SU-DHL-6 (cell line): ENCODE measurements around the gene GRID1.

Experiments used
- H2AFZ ChIP-seq: fragments of 200-600 bp; sonication (generic); 2 replicates; pipeline ENCODE4 v1.6.1; 2014; ENCODE audit warnings: low read depth, mild to moderate bottlenecking, moderate library complexity, mixed read lengths, antibody characterized with exemption, low read length; ENCODE audit not compliant: severe bottlenecking
- H3F3A ChIP-seq: fragments of 200-600 bp; shearing (Covaris generic); 2 replicates; pipeline ENCODE4 v1.6.0; 2016; ENCODE audit warnings: antibody characterized with exemption, mild to moderate bottlenecking; ENCODE audit not compliant: insufficient read depth
- H3K27ac ChIP-seq: fragments of 200-600 bp; sonication (generic); 2 replicates; pipeline ENCODE4 v1.5.1; 2016; ENCODE audit warnings: low read depth, mild to moderate bottlenecking, low read length, moderate library complexity, mixed read lengths
- H3K27me3 ChIP-seq: fragments of 200-600 bp; sonication (generic), shearing (Covaris generic); 2 replicates; pipeline ENCODE4 v1.6.0; 2014; ENCODE audit warnings: mild to moderate bottlenecking, low read length
- H3K36me3 ChIP-seq: fragments of 200-600 bp; sonication (generic); 2 replicates; pipeline ENCODE4 v1.6.1; 2014; ENCODE audit warnings: mild to moderate bottlenecking, low read length, mixed read lengths
- H3K4me2 ChIP-seq: fragments of 300-600, 200-600 bp; shearing (Covaris generic), sonication (generic); 2 replicates; pipeline ENCODE4 v1.6.0; 2014; ENCODE audit warnings: low read length, low read depth, mild to moderate bottlenecking; ENCODE audit not compliant: poor library complexity, severe bottlenecking
- H3K4me3 ChIP-seq: fragments of 200-600 bp; sonication (generic); 2 replicates; pipeline ENCODE4 v1.5.1; 2014; ENCODE audit warnings: antibody characterized with exemption, low read length, mild to moderate bottlenecking, mixed read lengths; ENCODE audit not compliant: insufficient read depth, poor library complexity, severe bottlenecking
- H3K79me2 ChIP-seq: fragments of 200-600 bp; sonication (generic); 2 replicates; pipeline ENCODE4 v1.6.1; 2014; ENCODE audit warnings: mild to moderate bottlenecking, low read length, moderate library complexity; ENCODE audit not compliant: insufficient read depth
- H3K9ac ChIP-seq: fragments of 200-600 bp; sonication (generic); 2 replicates; pipeline ENCODE4 v1.7.0; 2014; ENCODE audit warnings: mild to moderate bottlenecking, low read length
- H3K9me2 ChIP-seq: fragments of 200-600 bp; sonication (generic); replicated peaks from 2 replicates; pipeline ENCODE4 v1.6.1; 2014; ENCODE audit warnings: low read length; ENCODE audit not compliant: insufficient read depth
- H3K9me3 ChIP-seq: fragments of 200-600 bp; sonication (generic); 2 replicates; pipeline ENCODE4 v1.6.1; 2014; ENCODE audit warnings: low read length, mixed read lengths; ENCODE audit not compliant: insufficient read depth
- H4K20me1 ChIP-seq: fragments of 200-600 bp; sonication (generic); 2 replicates; pipeline ENCODE4 v1.6.1; 2014; ENCODE audit warnings: low read depth, mild to moderate bottlenecking, antibody characterized with exemption, low read length, moderate library complexity, mixed read lengths
- EZH2phosphoT487 ChIP-seq: fragments of 200-600 bp; sonication (generic), shearing (Covaris generic); conservative IDR thresholded peaks from 2 replicates; pipeline ENCODE4 v1.6.1; 2018; ENCODE audit warnings: mild to moderate bottlenecking, antibody characterized with exemption, low read length, moderate library complexity, mixed read lengths
- TF ChIP-seq, protein P1 (sequence below): fragments of 200-600 bp; sonication (generic); IDR thresholded peaks from one replicate; pipeline ENCODE4 v1.5.1; 2017; ENCODE audit warnings: antibody characterized with exemption, mild to moderate bottlenecking, low read length, moderate library complexity; ENCODE audit not compliant: insufficient read depth, poor library complexity, severe bottlenecking

Gene GRID1

DNA sequence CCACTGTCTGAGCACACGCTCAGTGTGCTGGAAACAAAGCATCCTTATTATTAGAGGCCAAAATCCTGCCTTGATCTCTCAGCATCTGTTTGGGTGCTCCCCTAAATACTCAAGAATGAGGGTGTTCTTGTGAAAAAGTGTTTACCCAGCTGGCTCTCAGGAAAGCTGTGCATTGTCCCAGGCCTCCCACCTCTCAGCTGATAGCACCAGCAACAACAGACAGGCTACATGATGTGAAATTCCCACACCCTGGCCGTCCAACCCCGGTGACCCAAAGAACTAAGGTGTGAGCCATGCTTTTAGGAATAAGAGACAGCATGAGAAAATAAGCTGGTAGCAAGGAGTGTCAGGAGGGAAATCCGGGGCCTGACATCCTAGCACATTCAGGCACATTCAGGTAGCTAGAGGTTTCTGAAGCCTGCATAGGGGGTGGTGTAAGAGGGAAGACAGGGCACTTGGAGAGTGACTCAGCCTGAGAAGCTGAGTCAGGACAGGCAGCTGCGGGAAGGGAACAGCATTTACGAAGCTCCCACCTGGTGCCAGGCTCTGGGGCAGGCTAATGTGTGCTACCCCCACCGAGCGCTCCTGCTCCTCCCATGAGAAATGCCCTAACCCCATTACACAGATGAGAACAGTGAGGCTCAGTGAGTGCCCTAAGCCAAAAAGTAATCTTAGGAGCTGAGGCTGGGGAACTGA, 205.6 kb downstream of the GRID1 start:
- no peak overlapping the region for H2AFZ ChIP-seq
- no peak for TF ChIP-seq EZH2phosphoT487
- TF ChIP-seq, protein P1, sequence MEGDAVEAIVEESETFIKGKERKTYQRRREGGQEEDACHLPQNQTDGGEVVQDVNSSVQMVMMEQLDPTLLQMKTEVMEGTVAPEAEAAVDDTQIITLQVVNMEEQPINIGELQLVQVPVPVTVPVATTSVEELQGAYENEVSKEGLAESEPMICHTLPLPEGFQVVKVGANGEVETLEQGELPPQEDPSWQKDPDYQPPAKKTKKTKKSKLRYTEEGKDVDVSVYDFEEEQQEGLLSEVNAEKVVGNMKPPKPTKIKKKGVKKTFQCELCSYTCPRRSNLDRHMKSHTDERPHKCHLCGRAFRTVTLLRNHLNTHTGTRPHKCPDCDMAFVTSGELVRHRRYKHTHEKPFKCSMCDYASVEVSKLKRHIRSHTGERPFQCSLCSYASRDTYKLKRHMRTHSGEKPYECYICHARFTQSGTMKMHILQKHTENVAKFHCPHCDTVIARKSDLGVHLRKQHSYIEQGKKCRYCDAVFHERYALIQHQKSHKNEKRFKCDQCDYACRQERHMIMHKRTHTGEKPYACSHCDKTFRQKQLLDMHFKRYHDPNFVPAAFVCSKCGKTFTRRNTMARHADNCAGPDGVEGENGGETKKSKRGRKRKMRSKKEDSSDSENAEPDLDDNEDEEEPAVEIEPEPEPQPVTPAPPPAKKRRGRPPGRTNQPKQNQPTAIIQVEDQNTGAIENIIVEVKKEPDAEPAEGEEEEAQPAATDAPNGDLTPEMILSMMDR, result no peak
- no peaks in the 10 kb centered on the region for H3K79me2 ChIP-seq

DNA sequence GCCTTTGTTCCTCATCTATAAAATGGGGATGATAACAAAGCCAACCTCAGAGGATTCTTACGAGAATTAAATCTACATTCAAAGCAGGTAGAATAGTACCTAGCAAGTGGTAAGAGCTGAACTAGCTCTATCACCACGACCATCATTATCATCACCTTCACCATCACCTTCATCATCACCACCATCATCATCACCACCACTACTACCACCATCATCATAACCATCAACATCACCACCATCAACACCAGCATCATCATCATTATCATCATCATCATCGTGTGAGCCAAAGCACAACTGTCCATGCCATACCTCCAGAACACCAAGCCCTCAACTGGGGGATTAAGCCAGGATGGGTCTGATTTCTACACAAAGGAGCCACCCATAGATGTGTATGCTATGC, 206.8 kb downstream of the GRID1 start:
- Histone ChIP-seq H4K20me1 (no peaks in the 10 kb centered on the region), H3K4me2 (no peak overlapping the region), H2AFZ (no peak overlapping the region)

More for the DNA sequence above, 205.6 kb downstream of the GRID1 start:
- H3K27ac ChIP-seq, result no peak overlapping the region
- H3K9me2 ChIP-seq, result no peaks in the 10 kb centered on the region
- H4K20me1 ChIP-seq, result no peaks in the 10 kb centered on the region
- no peak overlapping the region for H3K4me3 ChIP-seq
- H3K36me3 ChIP-seq, result no peaks in the 10 kb centered on the region
- H3K4me2 ChIP-seq, result no peak overlapping the region
- no peak overlapping the region for H3K9ac ChIP-seq
- H3F3A ChIP-seq, result no peaks in the 10 kb centered on the region
- no peaks in the 10 kb centered on the region for H3K27me3 ChIP-seq
- H3K9me3 ChIP-seq, result no peaks in the 10 kb centered on the region

DNA sequence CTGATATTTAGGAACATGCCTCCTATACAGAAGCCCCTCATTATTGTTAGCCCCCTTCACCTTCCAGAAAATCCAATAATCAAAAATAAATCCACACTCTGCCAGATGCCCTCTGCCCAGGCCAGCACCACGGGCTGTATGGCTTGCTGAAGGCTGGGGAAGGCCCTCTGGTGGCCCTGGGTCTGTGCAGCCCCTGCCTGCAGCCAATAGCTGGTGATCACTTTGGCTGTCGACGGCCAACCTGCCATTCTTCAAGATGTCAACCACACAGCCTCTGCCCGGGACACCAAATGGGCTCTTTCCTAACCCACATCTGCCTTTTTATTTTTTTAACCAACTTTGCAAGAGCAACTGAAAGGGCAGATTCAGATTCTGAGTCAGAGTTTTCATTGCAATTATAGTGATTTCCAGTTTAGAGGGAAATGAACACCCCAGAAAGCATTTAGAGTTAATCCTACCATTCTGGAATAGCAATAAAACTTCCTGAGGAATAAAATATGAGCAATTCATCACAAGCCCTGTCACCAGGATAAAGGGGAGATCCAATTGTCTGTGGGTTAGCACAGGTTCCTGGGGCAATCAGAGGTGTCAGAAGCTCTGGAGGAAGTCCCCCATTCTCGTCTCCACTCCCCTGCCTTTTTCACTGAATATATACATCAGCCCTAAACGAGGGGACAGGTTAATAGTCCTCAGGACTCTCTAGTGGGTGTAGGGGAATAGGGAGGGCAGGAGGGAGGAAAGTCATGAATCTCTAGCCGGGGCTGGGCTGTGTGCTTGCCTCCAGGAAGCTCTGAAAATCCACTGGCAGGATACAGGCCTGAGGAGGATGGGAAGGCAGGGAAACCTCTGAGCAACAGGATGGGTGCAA, 211.3 kb downstream of the GRID1 start:
- no peaks in the 10 kb centered on the region for H4K20me1 ChIP-seq
- no peaks in the 10 kb centered on the region for H3K36me3 ChIP-seq
- no peaks in the 10 kb centered on the region for H3F3A ChIP-seq
- TF ChIP-seq, protein P1, result no peak
- no peak for TF ChIP-seq EZH2phosphoT487
- H3K79me2 ChIP-seq, result no peaks in the 10 kb centered on the region
- H3K27ac ChIP-seq, result no peak overlapping the region
- no peak overlapping the region for H3K9ac ChIP-seq
- no peak overlapping the region for H3K4me2 ChIP-seq
- no peak overlapping the region for H3K4me3 ChIP-seq
- no peak overlapping the region for H2AFZ ChIP-seq
- no peaks in the 10 kb centered on the region for H3K9me2 ChIP-seq
- no peaks in the 10 kb centered on the region for H3K27me3 ChIP-seq
- no peaks in the 10 kb centered on the region for H3K9me3 ChIP-seq

More for the DNA sequence above, 206.8 kb downstream of the GRID1 start:
- no peak overlapping the region for H3K27ac ChIP-seq
- H3K4me3 ChIP-seq, result no peak overlapping the region
- no peaks in the 10 kb centered on the region for H3F3A ChIP-seq
- no peaks in the 10 kb centered on the region for H3K9me3 ChIP-seq
- TF ChIP-seq, protein P1, result no peak
- no peak for TF ChIP-seq EZH2phosphoT487
- no peaks in the 10 kb centered on the region for H3K79me2 ChIP-seq
- H3K27me3 ChIP-seq, result no peaks in the 10 kb centered on the region
- H3K36me3 ChIP-seq, result no peaks in the 10 kb centered on the region
- no peak overlapping the region for H3K9ac ChIP-seq
- H3K9me2 ChIP-seq, result no peaks in the 10 kb centered on the region
